Measurements from ENCODE around the gene POU2F3.

GRCh38 chr11:120310870-120311269 lies 70.9 kb downstream of the POU2F3 start:
- TF ChIP-seq EZH2 (IDR thresholded peaks at IDR 0.05; ENCODE audit: low read length, missing control alignments), result no peak
- no peak for TF ChIP-seq CTCF (conservative IDR thresholded peaks at IDR 0.05 in 1 of 2, IDR thresholded peaks at IDR 0.05 in 1 of 2; ENCODE audit: low read depth in 1 of 2, low read length in 2 of 2)
